Fibroblast of skin of left quadriceps (primary cell): ENCODE results near the gene MRM2.

ENCODE experiments used
- DNase-seq, 2 experiments: peaks; one replicate each; pipeline ENCODE4 v3.0.0-alpha.2; 2013; ENCODE audit warnings: low read depth in 2 of 2

MRM2 gene

DNA sequence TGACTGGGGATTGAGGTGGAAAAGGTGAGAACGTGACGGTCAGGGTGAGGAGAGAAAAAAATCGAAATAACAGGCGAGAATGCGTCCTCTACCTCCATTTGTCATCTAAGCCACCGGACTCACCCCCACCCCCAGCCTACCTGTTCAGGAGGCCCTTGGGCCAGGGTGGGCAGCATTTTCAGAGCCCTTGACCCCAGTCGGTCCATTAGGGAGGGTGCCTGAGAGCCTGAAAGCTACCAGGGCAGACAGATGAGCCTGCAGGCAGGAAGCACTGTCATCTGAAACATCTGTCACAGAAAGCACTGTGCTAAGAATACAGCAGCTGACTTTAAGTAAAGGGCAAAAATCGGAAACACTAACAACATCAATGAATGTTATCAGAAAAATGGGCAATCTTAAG is 56.3 kb downstream of the MRM2 start:
- DNase-seq, result no peak
